ENCODE results near the gene CLOCK. TPM values are rescaled to one million over a fixed set of nuclear protein-coding genes. Genes with fewer than 3 reads are reported as not detected.
"Not testable (repeated sequence)": the region's sequence is repeated elsewhere in the genome, so short reads cannot be mapped to it uniquely, and the experiment has no call there.

Gene CLOCK
- total RNA-seq (2022) (9.5 and 12.0 TPM in 2 replicates), Bru-seq, nascent RNA (percentile 74 among the genes with signal in this experiment), BruChase-seq, experiment 1, labeled RNA remaining after a 2-hour chase (percentile 77 among the genes with signal in this experiment), BruChase-seq, experiment 2, labeled RNA remaining after a 6-hour chase (percentile 70 among the genes with signal in this experiment)
- long read RNA-seq, partial matches to known transcripts = 0 of 5 reads
- long read RNA-seq, other reads (novel, unspliced or antisense) = 5 of 5 reads

DNA sequence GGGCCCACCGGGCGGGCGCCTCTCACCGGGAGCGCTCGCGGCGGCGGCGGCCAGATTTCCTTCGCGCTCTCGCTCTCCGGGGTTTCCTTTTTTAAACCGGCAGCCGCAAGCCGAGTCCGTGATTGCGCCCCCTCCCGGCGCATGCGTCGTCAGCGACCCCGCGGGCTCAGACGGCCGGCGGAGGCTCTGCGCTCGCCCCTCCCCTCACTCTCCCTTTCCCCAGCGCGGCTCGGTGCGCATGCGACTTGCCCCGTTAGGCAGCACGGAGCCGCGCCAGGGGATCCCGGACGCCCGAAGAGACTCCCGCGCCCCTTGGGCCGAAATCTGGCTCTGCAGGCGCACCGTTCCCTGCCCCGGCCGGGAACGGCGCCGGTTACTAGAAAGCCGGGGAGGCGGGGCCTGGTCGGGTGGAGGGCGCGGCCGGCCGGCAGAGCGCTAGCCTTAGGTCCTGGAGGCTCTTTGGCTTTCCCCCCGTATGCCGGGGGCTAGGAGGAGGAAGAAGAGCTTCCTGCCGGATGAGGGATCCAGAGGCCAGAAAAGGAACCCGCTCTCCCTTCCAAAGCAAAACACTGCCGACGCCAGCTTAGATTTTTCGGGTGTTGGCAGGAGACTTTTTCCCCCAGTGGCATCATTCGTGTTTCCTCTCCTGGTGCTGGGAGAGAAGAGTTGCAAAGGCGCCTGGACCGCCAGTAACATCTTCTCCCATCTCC lies at the start of gene CLOCK:
TSS of gene CLOCK (minus strand) at position 154 of the 710 bp plus-strand sequence. CDS start 64,124 bp downstream, outside the sequence.
- CTCF ChIA-PET = interaction anchor here (0.6 to 1.5 kb wide), 6 partner anchors 8 to 161 kb away, joined by 3 to 5 read pairs (median 4); no protein-coding TSS in a partner anchor
- Mint-ChIP-seq H3K36me3 (ENCODE audit: insufficient read depth, unreplicated experiment) (no peaks in the 10 kb centered on the region), H3K4me3 (ENCODE audit: unreplicated experiment) (peak within 1 kb of the TSS; percentile 83), H3K27me3 (ENCODE audit: insufficient read depth, unreplicated experiment) (no peaks in the 10 kb centered on the region), H3K4me1 (ENCODE audit: low read depth, unreplicated experiment) (peaks cover 23% of the 10 kb centered on the region), H3K27ac (ENCODE audit: unreplicated experiment) (peak within 1 kb of the TSS; percentile 63), H3K9me3 (ENCODE audit: unreplicated experiment) (no peaks in the 10 kb centered on the region)
- BruUV-seq (replicated peaks) = no TSS peak
- peaks cover 19% of the 10 kb centered on the region for H3K4me1 ChIP-seq
- peak; percentile 87 to 91 for DNase-seq
- no peaks in the 10 kb centered on the region for H3K36me3 ChIP-seq (ENCODE audit: control insufficient read depth, insufficient read depth, low read length)
- peak; percentile 47 to 50 for TF ChIP-seq CTCF (IDR thresholded peaks at IDR 0.05; ENCODE audit: insufficient read depth in 1 of 2, low read depth in 1 of 2, low read length in 1 of 2, severe bottlenecking in 1 of 2, unreplicated experiment in 1 of 2)
- H3K4me3 ChIP-seq (ENCODE audit: low read depth, low read length) = peak within 1 kb of the TSS; percentile 82
- no peaks in the 10 kb centered on the region for H3K27me3 ChIP-seq (replicated peaks; ENCODE audit: control insufficient read depth, insufficient read depth, low read length)
- POLR2A ChIA-PET = interaction anchor here (0.7 kb wide), 1 partner anchor 53 kb away, joined by 4 read pairs; no protein-coding TSS in a partner anchor
- intact Hi-C loops (cut with micrococcal nuclease; ENCODE audit: unreplicated experiment) = loop anchor here (2.0 to 10.0 kb wide), 5 partner anchors 22 to 200 kb away; partner anchors contain the start of gene SRD5A3
- no peaks in the 10 kb centered on the region for H3K9me3 ChIP-seq

DNA sequence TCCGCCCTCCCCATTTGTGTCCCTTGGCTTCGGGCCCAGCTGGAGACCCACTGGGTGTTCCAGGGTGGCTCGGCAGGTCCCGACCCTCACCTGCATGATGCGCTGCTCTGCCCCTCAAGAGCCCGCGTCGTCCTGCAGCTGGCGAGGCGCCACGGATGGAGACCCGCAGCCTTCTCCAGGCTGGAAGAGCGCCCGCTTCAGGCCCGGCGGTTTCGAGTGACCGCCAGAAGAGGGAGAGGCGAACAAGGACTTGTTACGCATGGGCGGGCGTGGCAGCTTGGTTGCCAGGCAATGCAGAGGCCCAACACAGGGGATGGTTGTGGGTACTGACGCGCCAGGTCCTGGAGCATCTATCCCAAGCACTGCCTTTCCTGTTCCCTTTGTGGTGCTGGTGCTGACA lies 45.3 kb upstream of the CLOCK start, which contains the start of gene PDCL2:
TSS of gene PDCL2 (minus strand) at position 232 of the 400 bp plus-strand sequence. CDS start at position 96, 136 bp downstream.
- POLR2A ChIA-PET = no interaction called here
- Histone ChIP-seq H3K9me3 (no peaks in the 10 kb centered on the region), H3K27me3 (replicated peaks; ENCODE audit: control insufficient read depth, insufficient read depth, low read length) (no peaks in the 10 kb centered on the region), H3K4me3 (ENCODE audit: low read depth, low read length) (no peak within 1 kb of the TSS), H3K4me1 (no peaks in the 10 kb centered on the region), H3K36me3 (ENCODE audit: control insufficient read depth, insufficient read depth, low read length) (no peaks in the 10 kb centered on the region)
- no TSS peak for BruUV-seq (replicated peaks)
- intact Hi-C loops (cut with micrococcal nuclease; ENCODE audit: unreplicated experiment) = no loop called here
- CTCF ChIA-PET = no interaction called here
- Mint-ChIP-seq H3K4me1 (ENCODE audit: low read depth, unreplicated experiment) (no peaks in the 10 kb centered on the region), H3K9me3 (ENCODE audit: unreplicated experiment) (peaks cover 10% of the 10 kb centered on the region), H3K27me3 (ENCODE audit: insufficient read depth, unreplicated experiment) (peaks cover 4% of the 10 kb centered on the region), H3K27ac (ENCODE audit: unreplicated experiment) (no peak within 1 kb of the TSS), H3K36me3 (ENCODE audit: insufficient read depth, unreplicated experiment) (no peaks in the 10 kb centered on the region), H3K4me3 (ENCODE audit: unreplicated experiment) (no peak within 1 kb of the TSS)
- no peak for TF ChIP-seq CTCF (IDR thresholded peaks at IDR 0.05; ENCODE audit: insufficient read depth in 1 of 2, low read depth in 1 of 2, low read length in 1 of 2, severe bottlenecking in 1 of 2, unreplicated experiment in 1 of 2)
- no peak for DNase-seq

GRCh38 chr4:55588160-55588559 lies 41.5 kb upstream of the CLOCK start:
- no peak overlapping the region for H3K4me3 ChIP-seq (ENCODE audit: low read depth, low read length)
- peaks cover 10% of the 10 kb centered on the region for H3K9me3 Mint-ChIP-seq (ENCODE audit: unreplicated experiment)

GRCh38 chr4:55582773-55583172 lies 36.1 kb upstream of the CLOCK start:
- H3K36me3 ChIP-seq (ENCODE audit: control insufficient read depth, insufficient read depth, low read length); H3K9me3 Mint-ChIP-seq (ENCODE audit: unreplicated experiment); BruUV-seq (replicated peaks); CTCF ChIA-PET; H3K4me1 ChIP-seq; DNase-seq; H3K36me3 Mint-ChIP-seq (ENCODE audit: insufficient read depth, unreplicated experiment); POLR2A ChIA-PET; H3K27me3 Mint-ChIP-seq (ENCODE audit: insufficient read depth, unreplicated experiment); H3K4me3 Mint-ChIP-seq (ENCODE audit: unreplicated experiment); intact Hi-C loops (cut with micrococcal nuclease; ENCODE audit: unreplicated experiment); H3K4me1 Mint-ChIP-seq (ENCODE audit: low read depth, unreplicated experiment); H3K4me3 ChIP-seq (ENCODE audit: low read depth, low read length); H3K27me3 ChIP-seq (replicated peaks; ENCODE audit: control insufficient read depth, insufficient read depth, low read length); H3K27ac Mint-ChIP-seq (ENCODE audit: unreplicated experiment); H3K9me3 ChIP-seq: not testable (repeated sequence)

More at GRCh38 chr4:55588160-55588559, 41.5 kb upstream of the CLOCK start:
- H3K4me1 ChIP-seq = no peaks in the 10 kb centered on the region
- peaks cover 4% of the 10 kb centered on the region; the same call in 1 of the 2 replicates for H3K9me3 ChIP-seq
- DNase-seq = no peak
- intact Hi-C loops (cut with micrococcal nuclease; ENCODE audit: unreplicated experiment) = no loop called here
- no peaks in the 10 kb centered on the region for H3K4me1 Mint-ChIP-seq (ENCODE audit: low read depth, unreplicated experiment)
- H3K4me3 Mint-ChIP-seq (ENCODE audit: unreplicated experiment) = no peak overlapping the region
- ChIA-PET POLR2A (no interaction called here), CTCF (no interaction called here)
- H3K36me3 Mint-ChIP-seq (ENCODE audit: insufficient read depth, unreplicated experiment) = no peaks in the 10 kb centered on the region
- H3K27me3 Mint-ChIP-seq (ENCODE audit: insufficient read depth, unreplicated experiment) = peaks cover 7% of the 10 kb centered on the region
- TF ChIP-seq CTCF (IDR thresholded peaks at IDR 0.05; ENCODE audit: insufficient read depth in 1 of 2, low read depth in 1 of 2, low read length in 1 of 2, severe bottlenecking in 1 of 2, unreplicated experiment in 1 of 2) = no peak
- BruUV-seq (replicated peaks) = no TSS peak
- no peaks in the 10 kb centered on the region for H3K27me3 ChIP-seq (replicated peaks; ENCODE audit: control insufficient read depth, insufficient read depth, low read length)
- H3K36me3 ChIP-seq (ENCODE audit: control insufficient read depth, insufficient read depth, low read length) = no peaks in the 10 kb centered on the region
- H3K27ac Mint-ChIP-seq (ENCODE audit: unreplicated experiment) = no peak overlapping the region
